HEK293 (cell line): ENCODE data around the gene ANKRD11.

Source experiments
- CTCF ChIA-PET: fragments of 350-600 bp; formaldehyde crosslinking; extraction: SDS; loops from one replicate; lab custom pipeline; 2021; ENCODE audit warnings: antibody characterized with exemption; lab: Yijun Ruan, JAX
- POLR2A ChIA-PET: fragments of 300-600 bp; formaldehyde crosslinking; extraction: SDS; loops from one replicate; lab custom pipeline; 2020; ENCODE audit warnings: antibody characterized with exemption, inconsistent platforms; lab: Yijun Ruan, JAX
- H3K27ac ChIP-seq: fragments of 200-500 bp; sonication (Bioruptor generic); 2 replicates; pipeline ENCODE4 v1.5.1; 2014; ENCODE audit warnings: low read depth, low read length, control low read depth, inconsistent platforms; ENCODE audit errors: extremely low read depth
- H3K36me3 ChIP-seq, 2 experiments: fragments of 200-500 bp in 1 of 2; sonication (Bioruptor generic) in 1 of 2; 1 replicate in 1 of 2; 2 replicates in 1 of 2; pipeline ENCODE4 v1.5.1; 2014 to 2017; ENCODE audit warnings: inconsistent platforms in 2 of 2, low read length in 2 of 2; ENCODE audit not compliant: control insufficient read depth in 2 of 2, insufficient read depth in 1 of 2
- H3K4me1 ChIP-seq: fragments of 200-500 bp; sonication (Bioruptor generic); 2 replicates; pipeline ENCODE4 v1.5.1; 2014; ENCODE audit warnings: mild to moderate bottlenecking, low read length, inconsistent platforms; ENCODE audit not compliant: control insufficient read depth, insufficient read depth
- H3K4me3 ChIP-seq: 2 replicates; pipeline ENCODE4 v1.5.1; 2011; ENCODE audit warnings: low read depth, mild to moderate bottlenecking, control low read depth, low read length, moderate library complexity
- H3K9me3 ChIP-seq: fragments of 200-500 bp; sonication (Bioruptor generic); 2 replicates; pipeline ENCODE4 v1.5.1; 2014; ENCODE audit warnings: low read depth, low read length, inconsistent platforms; ENCODE audit not compliant: control insufficient read depth, insufficient read depth
- FEZF1 ChIP-seq: fragments of 450-650 bp; formaldehyde crosslinking; IDR thresholded peaks from 2 replicates; pipeline ENCODE4 v1.5.1; 2016; ENCODE audit warnings: missing biosample characterization, missing genetic modification characterization
- GLI4 ChIP-seq: fragments of 450-650 bp; formaldehyde crosslinking; IDR thresholded peaks from 2 replicates; pipeline ENCODE4 v1.5.1; 2016; ENCODE audit warnings: missing biosample characterization, missing genetic modification characterization
- HOXC10 ChIP-seq: sonication (generic); formaldehyde crosslinking; IDR thresholded peaks from 2 replicates; pipeline ENCODE4 v1.8.1; 2023; ENCODE audit warnings: mild to moderate bottlenecking, missing genetic modification reagents
- IKZF3 ChIP-seq: fragments of 450-650 bp; IDR thresholded peaks from 2 replicates; pipeline ENCODE4 v1.5.0; 2018; ENCODE audit warnings: missing biosample characterization, mild to moderate bottlenecking, missing genetic modification characterization, moderate library complexity
- KLF1 ChIP-seq: fragments of 450-650 bp; formaldehyde crosslinking; IDR thresholded peaks from 2 replicates; pipeline ENCODE4 v1.5.1; 2016; ENCODE audit warnings: missing biosample characterization, missing genetic modification characterization
- PBX3 ChIP-seq: sonication (generic); formaldehyde crosslinking; IDR thresholded peaks from 2 replicates; pipeline ENCODE4 v1.8.1; 2022; ENCODE audit warnings: mild to moderate bottlenecking, moderate library complexity, missing genetic modification reagents
- SP2 ChIP-seq: fragments of 450-650 bp; formaldehyde crosslinking; IDR thresholded peaks from 2 replicates; pipeline ENCODE4 v1.5.1; 2016; ENCODE audit warnings: missing biosample characterization, missing genetic modification characterization
- YY1 ChIP-seq: fragments of 450-650 bp; formaldehyde crosslinking; IDR thresholded peaks from 2 replicates; pipeline ENCODE4 v1.5.1; 2018; ENCODE audit warnings: missing biosample characterization, missing genetic modification characterization
- ZBTB1 ChIP-seq: fragments of 450-650 bp; formaldehyde crosslinking; IDR thresholded peaks from 2 replicates; pipeline ENCODE4 v1.5.1; 2016; ENCODE audit warnings: missing biosample characterization, missing genetic modification characterization
- ZBTB44 ChIP-seq: fragments of 450-650 bp; IDR thresholded peaks from 2 replicates; pipeline ENCODE4 v1.5.1; 2018; ENCODE audit warnings: missing biosample characterization, mild to moderate bottlenecking, missing genetic modification characterization
- ZBTB8A ChIP-seq: fragments of 450-650 bp; formaldehyde crosslinking; IDR thresholded peaks from 2 replicates; pipeline ENCODE4 v1.5.1; 2016; ENCODE audit warnings: missing biosample characterization, missing genetic modification characterization
- ZEB2 ChIP-seq: fragments of 450-650 bp; formaldehyde crosslinking; IDR thresholded peaks from 2 replicates; pipeline ENCODE4 v1.5.1; 2016; ENCODE audit warnings: missing biosample characterization, missing genetic modification characterization
- ZFP69B ChIP-seq: fragments of 450-650 bp; formaldehyde crosslinking; IDR thresholded peaks from 2 replicates; pipeline ENCODE4 v1.5.1; 2016; ENCODE audit warnings: missing biosample characterization, missing genetic modification characterization
- ZNF19 ChIP-seq: fragments of 450-650 bp; formaldehyde crosslinking; IDR thresholded peaks from 2 replicates; pipeline ENCODE4; 2016; ENCODE audit warnings: missing biosample characterization, missing genetic modification characterization, low read depth
- ZNF324 ChIP-seq: fragments of 450-650 bp; formaldehyde crosslinking; IDR thresholded peaks from 2 replicates; pipeline ENCODE4 v1.5.1; 2016; ENCODE audit warnings: missing biosample characterization, missing genetic modification characterization
- ZNF37A ChIP-seq: fragments of 450-650 bp; IDR thresholded peaks from 2 replicates; pipeline ENCODE4 v1.5.1; 2018; ENCODE audit warnings: missing biosample characterization, missing genetic modification characterization
- ZNF391 ChIP-seq: fragments of 450-650 bp; formaldehyde crosslinking; IDR thresholded peaks from 2 replicates; pipeline ENCODE4 v1.5.1; 2016; ENCODE audit warnings: low read depth, missing biosample characterization, missing genetic modification characterization, borderline replicate concordance
- ZNF394 ChIP-seq: fragments of 450-650 bp; formaldehyde crosslinking; IDR thresholded peaks from 2 replicates; pipeline ENCODE4 v1.5.1; 2016; ENCODE audit warnings: missing biosample characterization, missing genetic modification characterization, mild to moderate bottlenecking, moderate library complexity, borderline replicate concordance
- ZNF549 ChIP-seq: fragments of 450-650 bp; IDR thresholded peaks from 2 replicates; pipeline ENCODE4 v1.5.1; 2018; ENCODE audit warnings: missing biosample characterization, missing genetic modification characterization, mild to moderate bottlenecking, inconsistent platforms, moderate library complexity
- ZNF654 ChIP-seq: fragments of 450-650 bp; formaldehyde crosslinking; IDR thresholded peaks from 2 replicates; pipeline ENCODE4 v1.5.1; 2016; ENCODE audit warnings: low read depth, missing biosample characterization, missing genetic modification characterization
- ZNF660 ChIP-seq: fragments of 450-650 bp; IDR thresholded peaks from 2 replicates; pipeline ENCODE4 v1.5.1; 2018; ENCODE audit warnings: missing biosample characterization, mild to moderate bottlenecking, missing genetic modification characterization
- ZNF791 ChIP-seq: fragments of 450-650 bp; formaldehyde crosslinking; IDR thresholded peaks from 2 replicates; pipeline ENCODE4 v1.5.1; 2016; ENCODE audit warnings: missing biosample characterization, missing genetic modification characterization
- ZNF830 ChIP-seq: fragments of 450-650 bp; IDR thresholded peaks from 2 replicates; pipeline ENCODE4 v1.5.0; 2018; ENCODE audit warnings: missing biosample characterization, missing genetic modification characterization, low read depth, mild to moderate bottlenecking, moderate library complexity
- ZSCAN30 ChIP-seq: fragments of 450-650 bp; IDR thresholded peaks from 2 replicates; pipeline ENCODE4 v1.5.1; 2018; ENCODE audit warnings: missing biosample characterization, mild to moderate bottlenecking, missing genetic modification characterization, moderate library complexity
- TF ChIP-seq, protein P1 (sequence below): fragments of 450-650 bp; formaldehyde crosslinking; IDR thresholded peaks from 2 replicates; pipeline ENCODE4 v1.5.1; 2016; ENCODE audit warnings: missing biosample characterization, missing genetic modification characterization
- TF ChIP-seq, protein P2 (sequence below): IDR thresholded peaks from 2 replicates; pipeline ENCODE4 v1.6.1; 2011; ENCODE audit warnings: mild to moderate bottlenecking, low read depth, low read length, borderline replicate concordance
- TF ChIP-seq, protein P3 (sequence below): fragments of 450-650 bp; formaldehyde crosslinking; IDR thresholded peaks from 2 replicates; pipeline ENCODE4 v1.5.1; 2017; ENCODE audit warnings: missing biosample characterization, mild to moderate bottlenecking, missing genetic modification characterization, moderate library complexity
- TF ChIP-seq, protein P4 (sequence below): fragments of 450-650 bp; formaldehyde crosslinking; IDR thresholded peaks from 2 replicates; pipeline ENCODE4 v1.5.1; 2016; ENCODE audit warnings: missing biosample characterization, missing genetic modification characterization
- TF ChIP-seq, protein P5 (sequence below): fragments of 450-650 bp; formaldehyde crosslinking; IDR thresholded peaks from 2 replicates; pipeline ENCODE4 v1.5.1; 2016; ENCODE audit warnings: missing biosample characterization, missing genetic modification characterization
- TF ChIP-seq, protein P6 (sequence below): fragments of 450-650 bp; formaldehyde crosslinking; IDR thresholded peaks from 2 replicates; pipeline ENCODE4 v1.5.1; 2016; ENCODE audit warnings: missing biosample characterization, missing genetic modification characterization

The ANKRD11 gene

GRCh38 chr16:89431158-89431584 lies 59.2 kb downstream of the ANKRD11 start:
- no peaks in the 10 kb centered on the region for H3K9me3 ChIP-seq
- POLR2A ChIA-PET: no interaction called here
- H3K36me3 ChIP-seq: peaks cover 0 to 15% of the 10 kb centered on the region in 2 experiments; a peak in 1 of 3 replicates
- H3K27ac ChIP-seq: 0 out of 2 replicates have a peak overlapping the region, but pooled peaks have one; percentile 14
- no peak overlapping the region for H3K4me3 ChIP-seq
- CTCF ChIA-PET: interaction anchor here (0.9 kb wide), 1 partner anchor 8 kb away, joined by 3 read pairs; no protein-coding TSS in a partner anchor
- H3K4me1 ChIP-seq: peaks cover 2% of the 10 kb centered on the region; the same call in 1 of the 2 replicates
- TF ChIP-seq, protein P1, sequence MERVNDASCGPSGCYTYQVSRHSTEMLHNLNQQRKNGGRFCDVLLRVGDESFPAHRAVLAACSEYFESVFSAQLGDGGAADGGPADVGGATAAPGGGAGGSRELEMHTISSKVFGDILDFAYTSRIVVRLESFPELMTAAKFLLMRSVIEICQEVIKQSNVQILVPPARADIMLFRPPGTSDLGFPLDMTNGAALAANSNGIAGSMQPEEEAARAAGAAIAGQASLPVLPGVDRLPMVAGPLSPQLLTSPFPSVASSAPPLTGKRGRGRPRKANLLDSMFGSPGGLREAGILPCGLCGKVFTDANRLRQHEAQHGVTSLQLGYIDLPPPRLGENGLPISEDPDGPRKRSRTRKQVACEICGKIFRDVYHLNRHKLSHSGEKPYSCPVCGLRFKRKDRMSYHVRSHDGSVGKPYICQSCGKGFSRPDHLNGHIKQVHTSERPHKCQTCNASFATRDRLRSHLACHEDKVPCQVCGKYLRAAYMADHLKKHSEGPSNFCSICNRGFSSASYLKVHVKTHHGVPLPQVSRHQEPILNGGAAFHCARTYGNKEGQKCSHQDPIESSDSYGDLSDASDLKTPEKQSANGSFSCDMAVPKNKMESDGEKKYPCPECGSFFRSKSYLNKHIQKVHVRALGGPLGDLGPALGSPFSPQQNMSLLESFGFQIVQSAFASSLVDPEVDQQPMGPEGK (tag by site-specific recombination): no peak
- TF ChIP-seq, protein P2, sequence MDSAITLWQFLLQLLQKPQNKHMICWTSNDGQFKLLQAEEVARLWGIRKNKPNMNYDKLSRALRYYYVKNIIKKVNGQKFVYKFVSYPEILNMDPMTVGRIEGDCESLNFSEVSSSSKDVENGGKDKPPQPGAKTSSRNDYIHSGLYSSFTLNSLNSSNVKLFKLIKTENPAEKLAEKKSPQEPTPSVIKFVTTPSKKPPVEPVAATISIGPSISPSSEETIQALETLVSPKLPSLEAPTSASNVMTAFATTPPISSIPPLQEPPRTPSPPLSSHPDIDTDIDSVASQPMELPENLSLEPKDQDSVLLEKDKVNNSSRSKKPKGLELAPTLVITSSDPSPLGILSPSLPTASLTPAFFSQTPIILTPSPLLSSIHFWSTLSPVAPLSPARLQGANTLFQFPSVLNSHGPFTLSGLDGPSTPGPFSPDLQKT: no peak
- TF ChIP-seq ZNF660 (tag by site-specific recombination) (no peak), ZNF19 (tag by site-specific recombination) (no peak), ZBTB8A (tag by site-specific recombination) (no peak), ZNF830 (tag by site-specific recombination) (no peak), ZNF791 (tag by site-specific recombination) (no peak), ZNF391 (tag by site-specific recombination) (no peak), SP2 (tag by site-specific recombination) (no peak), GLI4 (no peak), ZNF324 (tag by site-specific recombination) (no peak), YY1 (tag by site-specific recombination) (no peak), ZNF394 (no peak), PBX3 (no peak), ZBTB44 (tag by site-specific recombination) (no peak), KLF1 (tag by site-specific recombination) (peak; percentile 84), ZFP69B (tag by site-specific recombination) (no peak), ZBTB1 (no peak), ZSCAN30 (tag by site-specific recombination) (no peak), ZNF37A (tag by site-specific recombination) (no peak), ZNF549 (no peak), HOXC10 (no peak), FEZF1 (tag by site-specific recombination) (no peak), ZEB2 (tag by site-specific recombination) (no peak), ZNF654 (tag by site-specific recombination) (no peak), IKZF3 (tag by site-specific recombination) (no peak)
- TF ChIP-seq, protein P3, sequence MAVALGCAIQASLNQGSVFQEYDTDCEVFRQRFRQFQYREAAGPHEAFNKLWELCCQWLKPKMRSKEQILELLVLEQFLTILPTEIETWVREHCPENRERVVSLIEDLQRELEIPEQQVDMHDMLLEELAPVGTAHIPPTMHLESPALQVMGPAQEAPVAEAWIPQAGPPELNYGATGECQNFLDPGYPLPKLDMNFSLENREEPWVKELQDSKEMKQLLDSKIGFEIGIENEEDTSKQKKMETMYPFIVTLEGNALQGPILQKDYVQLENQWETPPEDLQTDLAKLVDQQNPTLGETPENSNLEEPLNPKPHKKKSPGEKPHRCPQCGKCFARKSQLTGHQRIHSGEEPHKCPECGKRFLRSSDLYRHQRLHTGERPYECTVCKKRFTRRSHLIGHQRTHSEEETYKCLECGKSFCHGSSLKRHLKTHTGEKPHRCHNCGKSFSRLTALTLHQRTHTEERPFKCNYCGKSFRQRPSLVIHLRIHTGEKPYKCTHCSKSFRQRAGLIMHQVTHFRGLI (tag by site-specific recombination): no peak
- TF ChIP-seq, protein P4, sequence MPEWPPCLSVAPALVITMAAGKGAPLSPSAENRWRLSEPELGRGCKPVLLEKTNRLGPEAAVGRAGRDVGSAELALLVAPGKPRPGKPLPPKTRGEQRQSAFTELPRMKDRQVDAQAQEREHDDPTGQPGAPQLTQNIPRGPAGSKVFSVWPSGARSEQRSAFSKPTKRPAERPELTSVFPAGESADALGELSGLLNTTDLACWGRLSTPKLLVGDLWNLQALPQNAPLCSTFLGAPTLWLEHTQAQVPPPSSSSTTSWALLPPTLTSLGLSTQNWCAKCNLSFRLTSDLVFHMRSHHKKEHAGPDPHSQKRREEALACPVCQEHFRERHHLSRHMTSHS (tag by site-specific recombination): no peak
- TF ChIP-seq, protein P5, sequence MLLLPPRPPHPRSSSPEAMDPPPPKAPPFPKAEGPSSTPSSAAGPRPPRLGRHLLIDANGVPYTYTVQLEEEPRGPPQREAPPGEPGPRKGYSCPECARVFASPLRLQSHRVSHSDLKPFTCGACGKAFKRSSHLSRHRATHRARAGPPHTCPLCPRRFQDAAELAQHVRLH: no peak
- TF ChIP-seq, protein P6, sequence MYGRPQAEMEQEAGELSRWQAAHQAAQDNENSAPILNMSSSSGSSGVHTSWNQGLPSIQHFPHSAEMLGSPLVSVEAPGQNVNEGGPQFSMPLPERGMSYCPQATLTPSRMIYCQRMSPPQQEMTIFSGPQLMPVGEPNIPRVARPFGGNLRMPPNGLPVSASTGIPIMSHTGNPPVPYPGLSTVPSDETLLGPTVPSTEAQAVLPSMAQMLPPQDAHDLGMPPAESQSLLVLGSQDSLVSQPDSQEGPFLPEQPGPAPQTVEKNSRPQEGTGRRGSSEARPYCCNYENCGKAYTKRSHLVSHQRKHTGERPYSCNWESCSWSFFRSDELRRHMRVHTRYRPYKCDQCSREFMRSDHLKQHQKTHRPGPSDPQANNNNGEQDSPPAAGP (tag by site-specific recombination): 0 out of 2 replicates have a peak, but pooled peaks have one; percentile 29
